ENCODE measurements around the gene TTLL13. TPM values are rescaled to one million over a fixed set of nuclear protein-coding genes. Genes with fewer than 3 reads are reported as not detected.

TTLL13 gene
- total and polyA plus RNA-seq, 2 experiments from 2014 or later: 0.21 to 0.39 TPM

DNA sequence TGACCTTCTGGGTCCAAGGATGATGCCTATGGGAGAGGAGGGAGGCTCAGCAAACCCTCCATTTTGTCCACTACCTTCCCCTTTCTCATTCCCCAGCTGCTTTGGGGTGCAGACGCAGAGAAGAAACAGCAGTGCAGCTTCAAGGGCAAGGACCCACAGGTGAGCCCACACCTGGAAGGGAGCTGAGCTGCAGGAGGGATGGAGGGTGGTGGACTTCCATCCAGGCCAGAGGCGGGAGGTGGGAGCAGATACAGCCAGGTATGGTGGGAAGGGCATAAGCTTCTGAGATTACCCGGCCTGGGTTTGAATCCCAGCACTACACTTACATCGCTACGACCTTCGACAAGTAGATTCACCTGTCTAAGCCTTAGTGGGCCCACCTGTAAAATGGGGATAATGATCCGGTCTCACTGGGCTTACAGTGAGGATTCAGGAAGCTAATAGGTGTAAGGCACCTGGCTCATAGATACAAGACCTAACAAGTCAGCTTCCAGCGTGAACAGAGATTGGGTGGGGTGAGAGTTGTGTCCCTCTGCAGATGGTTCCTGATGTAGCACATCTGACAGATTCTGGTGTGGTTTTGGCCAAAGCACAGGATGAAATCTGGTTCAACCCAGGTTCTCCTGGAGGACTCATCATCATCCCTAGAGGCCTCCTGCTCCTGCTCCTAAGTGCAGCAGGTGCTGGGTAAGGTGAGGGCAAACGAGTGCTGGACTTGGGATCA, 31.5 kb upstream of the TTLL13 start:
- Histone ChIP-seq H3K27me3 (no peaks in the 10 kb centered on the region), H3K4me1 (ENCODE audit: low read depth) (peaks cover 13% of the 10 kb centered on the region), H3K4me3 (no peak overlapping the region), H3K27ac (no peak overlapping the region), H3K9me3 (ENCODE audit: low read depth) (no peaks in the 10 kb centered on the region), H3K36me3 (no peaks in the 10 kb centered on the region)
- TF ChIP-seq, protein P1, sequence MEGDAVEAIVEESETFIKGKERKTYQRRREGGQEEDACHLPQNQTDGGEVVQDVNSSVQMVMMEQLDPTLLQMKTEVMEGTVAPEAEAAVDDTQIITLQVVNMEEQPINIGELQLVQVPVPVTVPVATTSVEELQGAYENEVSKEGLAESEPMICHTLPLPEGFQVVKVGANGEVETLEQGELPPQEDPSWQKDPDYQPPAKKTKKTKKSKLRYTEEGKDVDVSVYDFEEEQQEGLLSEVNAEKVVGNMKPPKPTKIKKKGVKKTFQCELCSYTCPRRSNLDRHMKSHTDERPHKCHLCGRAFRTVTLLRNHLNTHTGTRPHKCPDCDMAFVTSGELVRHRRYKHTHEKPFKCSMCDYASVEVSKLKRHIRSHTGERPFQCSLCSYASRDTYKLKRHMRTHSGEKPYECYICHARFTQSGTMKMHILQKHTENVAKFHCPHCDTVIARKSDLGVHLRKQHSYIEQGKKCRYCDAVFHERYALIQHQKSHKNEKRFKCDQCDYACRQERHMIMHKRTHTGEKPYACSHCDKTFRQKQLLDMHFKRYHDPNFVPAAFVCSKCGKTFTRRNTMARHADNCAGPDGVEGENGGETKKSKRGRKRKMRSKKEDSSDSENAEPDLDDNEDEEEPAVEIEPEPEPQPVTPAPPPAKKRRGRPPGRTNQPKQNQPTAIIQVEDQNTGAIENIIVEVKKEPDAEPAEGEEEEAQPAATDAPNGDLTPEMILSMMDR (IDR thresholded peaks at IDR 0.05; ENCODE audit: low read depth, low read length): no peak
- DNase-seq (ENCODE audit: low read depth in 1 of 2, low spot score in 1 of 2): no peak

DNA sequence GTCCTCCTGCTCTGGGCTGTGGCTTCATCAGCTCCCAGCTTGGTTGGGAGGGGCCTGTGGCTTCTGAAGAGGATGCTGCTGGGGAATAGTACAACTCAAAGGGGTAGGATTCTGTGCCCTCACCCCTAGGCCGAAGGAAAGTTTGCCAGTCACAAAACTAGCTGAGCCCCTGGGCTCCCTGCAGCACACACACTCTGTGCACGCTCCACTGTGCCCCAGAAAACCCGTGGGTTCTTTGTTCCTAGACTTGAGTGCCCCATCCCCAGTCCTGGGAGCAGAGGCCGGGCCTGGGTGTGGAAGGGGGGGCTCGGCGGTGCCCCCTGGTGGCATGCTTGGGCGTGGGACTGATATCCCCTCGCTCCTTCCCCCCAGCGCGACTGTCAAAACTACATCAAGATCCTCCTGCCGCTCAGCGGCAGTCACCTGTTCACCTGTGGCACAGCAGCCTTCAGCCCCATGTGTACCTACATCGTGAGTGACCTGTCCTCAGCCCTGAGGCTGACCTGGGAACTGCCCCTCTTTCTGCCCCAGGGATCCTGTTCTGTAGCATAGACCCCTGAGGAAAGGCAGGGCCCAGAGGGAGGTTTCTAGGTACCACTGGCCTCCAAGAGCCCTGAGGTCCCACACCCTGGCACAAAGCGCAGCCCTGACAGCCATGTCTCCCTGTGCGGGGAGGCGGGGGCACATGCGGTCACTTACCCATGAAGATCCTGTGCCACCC, 29.8 kb upstream of the TTLL13 start:
- DNase-seq (ENCODE audit: low read depth in 1 of 2, low spot score in 1 of 2): peak; percentile 33 to 54
- Histone ChIP-seq H3K27ac (no peak overlapping the region), H3K4me1 (ENCODE audit: low read depth) (no peaks in the 10 kb centered on the region), H3K27me3 (no peaks in the 10 kb centered on the region), H3K36me3 (peaks cover 5% of the 10 kb centered on the region), H3K4me3 (no peak overlapping the region), H3K9me3 (ENCODE audit: low read depth) (no peaks in the 10 kb centered on the region)
- TF ChIP-seq, protein P1 (IDR thresholded peaks at IDR 0.05; ENCODE audit: low read depth, low read length): peak; percentile 75

DNA sequence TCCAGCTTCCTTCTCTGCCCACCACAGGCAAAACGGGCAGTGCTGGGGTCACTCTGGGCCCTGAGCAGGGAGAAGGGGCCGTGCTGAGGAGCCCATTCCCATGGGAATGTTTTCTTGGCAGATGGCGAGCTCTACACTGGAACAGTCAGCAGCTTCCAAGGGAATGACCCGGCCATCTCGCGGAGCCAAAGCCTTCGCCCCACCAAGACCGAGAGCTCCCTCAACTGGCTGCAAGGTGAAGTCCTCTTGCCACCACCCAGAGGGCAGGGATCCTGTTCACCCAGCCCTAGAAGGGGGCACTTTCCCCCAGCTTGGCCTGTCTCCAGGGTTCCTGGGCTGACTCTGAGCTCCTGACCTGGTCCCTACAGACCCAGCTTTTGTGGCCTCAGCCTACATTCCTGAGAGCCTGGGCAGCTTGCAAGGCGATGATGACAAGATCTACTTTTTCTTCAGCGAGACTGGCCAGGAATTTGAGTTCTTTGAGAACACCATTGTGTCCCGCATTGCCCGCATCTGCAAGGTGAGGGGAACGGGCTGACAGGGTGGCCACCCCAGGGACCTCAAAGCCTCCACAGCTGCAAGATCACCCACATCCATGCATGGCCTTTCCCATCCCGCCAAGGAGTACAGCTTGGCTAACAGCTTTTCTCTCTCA, 28.0 kb upstream of the TTLL13 start:
- Histone ChIP-seq H3K4me3 (no peak overlapping the region), H3K27ac (no peak overlapping the region), H3K36me3 (peaks cover 17% of the 10 kb centered on the region), H3K27me3 (no peaks in the 10 kb centered on the region), H3K4me1 (ENCODE audit: low read depth) (no peaks in the 10 kb centered on the region), H3K9me3 (ENCODE audit: low read depth) (no peaks in the 10 kb centered on the region)
- TF ChIP-seq, protein P1 (IDR thresholded peaks at IDR 0.05; ENCODE audit: low read depth, low read length): peak; percentile 91
- peak; percentile 79 to 94 for DNase-seq (ENCODE audit: low read depth in 1 of 2, low spot score in 1 of 2)

DNA sequence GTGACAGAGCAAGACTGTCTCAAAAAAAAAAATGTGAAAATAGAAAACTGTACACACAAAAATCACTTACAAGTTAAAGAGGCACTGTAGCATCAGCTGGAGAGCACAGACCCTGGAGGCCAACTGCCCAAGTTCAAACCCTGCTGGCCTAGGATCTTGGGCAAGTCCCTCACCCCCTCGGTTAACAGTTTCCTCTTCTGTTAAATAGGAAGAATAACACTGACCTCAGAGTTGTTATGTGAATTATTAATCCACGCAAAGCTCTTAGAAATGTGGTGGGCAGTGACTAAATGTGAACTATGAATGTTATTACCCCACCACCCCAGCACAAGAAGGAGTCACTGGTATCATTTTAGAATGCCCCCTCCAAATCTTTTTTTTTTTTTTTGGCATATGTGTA, 26.8 kb upstream of the TTLL13 start:
- Histone ChIP-seq H3K27ac (no peak overlapping the region), H3K4me1 (ENCODE audit: low read depth) (no peaks in the 10 kb centered on the region), H3K9me3 (ENCODE audit: low read depth) (no peaks in the 10 kb centered on the region), H3K36me3 (peaks cover 22% of the 10 kb centered on the region), H3K4me3 (no peak overlapping the region), H3K27me3 (no peaks in the 10 kb centered on the region)
- DNase-seq (ENCODE audit: low read depth in 1 of 2, low spot score in 1 of 2): no peak
- TF ChIP-seq, protein P1 (IDR thresholded peaks at IDR 0.05; ENCODE audit: low read depth, low read length): no peak

DNA sequence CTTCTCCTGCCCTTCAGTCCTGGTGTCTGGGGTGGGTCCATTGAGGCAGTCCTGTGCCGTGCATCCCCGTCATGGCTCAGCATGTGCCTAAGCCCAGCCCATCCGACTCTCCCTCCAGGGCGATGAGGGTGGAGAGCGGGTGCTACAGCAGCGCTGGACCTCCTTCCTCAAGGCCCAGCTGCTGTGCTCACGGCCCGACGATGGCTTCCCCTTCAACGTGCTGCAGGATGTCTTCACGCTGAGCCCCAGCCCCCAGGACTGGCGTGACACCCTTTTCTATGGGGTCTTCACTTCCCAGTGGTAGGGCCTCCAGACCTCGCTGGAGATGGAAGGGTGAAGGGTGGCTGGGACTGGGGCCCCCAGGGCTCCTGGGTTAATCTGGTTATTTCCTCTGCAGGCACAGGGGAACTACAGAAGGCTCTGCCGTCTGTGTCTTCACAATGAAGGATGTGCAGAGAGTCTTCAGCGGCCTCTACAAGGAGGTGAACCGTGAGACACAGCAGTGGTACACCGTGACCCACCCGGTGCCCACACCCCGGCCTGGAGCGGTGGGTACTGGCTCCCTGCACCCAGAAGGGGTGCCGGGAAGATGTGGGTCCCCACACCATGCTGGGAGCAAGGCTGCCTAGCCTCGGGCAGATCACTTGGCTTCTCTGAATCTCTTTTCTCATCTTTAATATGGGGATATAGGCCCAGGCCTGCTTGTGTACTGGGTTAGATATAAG, 25.8 kb upstream of the TTLL13 start:
- Histone ChIP-seq H3K4me3 (no peak overlapping the region), H3K4me1 (ENCODE audit: low read depth) (no peaks in the 10 kb centered on the region), H3K27ac (no peak overlapping the region), H3K27me3 (no peaks in the 10 kb centered on the region), H3K36me3 (peaks cover 30% of the 10 kb centered on the region), H3K9me3 (ENCODE audit: low read depth) (no peaks in the 10 kb centered on the region)
- no peak for DNase-seq (ENCODE audit: low read depth in 1 of 2, low spot score in 1 of 2)
- TF ChIP-seq, protein P1 (IDR thresholded peaks at IDR 0.05; ENCODE audit: low read depth, low read length): no peak

Data from cardiac muscle cell (in vitro differentiated cells and primary cell).